Left ventricle myocardium inferior (tissue), 1 donor: Measurements from ENCODE around the gene PALLD. TPM values are rescaled to one million over a fixed set of nuclear protein-coding genes. Genes with fewer than 3 reads are reported as not detected.

Experiments used
- DNase-seq: peaks from one replicate; pipeline ENCODE4 v3.0.0-alpha.2; 2020
- H3K27ac ChIP-seq: fragments of 200-600 bp; replicated peaks from 2 replicates; pipeline ENCODE4 v1.8.0; 2021
- H3K27me3 ChIP-seq: fragments of 200-600 bp; 2 replicates; pipeline ENCODE4 v1.8.0; 2021; ENCODE audit warnings: low read depth
- H3K36me3 ChIP-seq: fragments of 200-600 bp; 2 replicates; pipeline ENCODE4 v1.8.0; 2021
- H3K4me1 ChIP-seq: fragments of 200-600 bp; 2 replicates; pipeline ENCODE4 v1.8.0; 2021
- H3K4me3 ChIP-seq: fragments of 200-600 bp; 2 replicates; pipeline ENCODE4 v1.8.0; 2021; ENCODE audit warnings: mild to moderate bottlenecking, moderate library complexity
- H3K9me3 ChIP-seq: fragments of 200-600 bp; replicated peaks from 2 replicates; pipeline ENCODE4 v1.8.0; 2021
- intact Hi-C: fragments of 100-400 bp; cut with micrococcal nuclease; formaldehyde crosslinking; loops from one replicate; pipeline ENCODE4 v1.11.0; 2022
- total RNA-seq: library from RNA; stranded (reverse); fragmentation: NEBNext Ultra II Directional; extraction: Animal tissue kit (Norgen Biotek cat#: 25700); gene quantifications from one replicate; pipeline ENCODE4 v1.2.1, GENCODE V29; 2021
- TF ChIP-seq, protein P1 (sequence below): fragments of 200-600 bp; IDR thresholded peaks from 2 replicates; pipeline ENCODE4 v1.8.0; 2021; ENCODE audit warnings: antibody characterized with exemption, mild to moderate bottlenecking, borderline replicate concordance
- donor health status: DM: no; HTN: yes; CAD: no; lungs with severe emphysema.

Gene PALLD
- total RNA-seq, 1 donor from 2014 or later, result 871 TPM

DNA sequence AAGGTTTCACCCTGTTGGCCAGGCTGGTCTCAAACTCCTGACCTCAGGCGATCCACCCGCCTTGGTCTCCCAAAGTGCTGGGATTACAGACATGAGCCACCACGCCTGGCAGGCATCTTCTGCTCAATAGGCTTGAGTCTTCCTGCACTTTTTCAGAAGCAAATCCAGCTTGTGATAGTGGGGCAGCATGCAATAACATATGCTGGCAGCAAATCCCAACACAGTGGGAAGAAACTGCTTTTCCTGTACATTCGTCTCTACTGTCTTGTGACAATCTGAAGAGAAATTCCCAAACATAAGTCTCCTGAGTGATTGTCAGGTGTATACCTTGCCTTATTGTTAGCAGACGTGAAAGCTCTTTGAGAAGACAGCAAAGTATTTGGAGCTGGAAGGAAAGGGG lies 145.7 kb downstream of the PALLD start:
- intact Hi-C loops, result no loop called here
- H3K4me3 ChIP-seq, result no peak overlapping the region
- no peaks in the 10 kb centered on the region for H3K9me3 ChIP-seq
- no peaks in the 10 kb centered on the region for H3K27me3 ChIP-seq
- H3K27ac ChIP-seq, result peak overlapping the region; percentile 43
- DNase-seq, result no peak
- H3K36me3 ChIP-seq, result no peaks in the 10 kb centered on the region
- H3K4me1 ChIP-seq, result peaks cover 71% of the 10 kb centered on the region
- TF ChIP-seq, protein P1, sequence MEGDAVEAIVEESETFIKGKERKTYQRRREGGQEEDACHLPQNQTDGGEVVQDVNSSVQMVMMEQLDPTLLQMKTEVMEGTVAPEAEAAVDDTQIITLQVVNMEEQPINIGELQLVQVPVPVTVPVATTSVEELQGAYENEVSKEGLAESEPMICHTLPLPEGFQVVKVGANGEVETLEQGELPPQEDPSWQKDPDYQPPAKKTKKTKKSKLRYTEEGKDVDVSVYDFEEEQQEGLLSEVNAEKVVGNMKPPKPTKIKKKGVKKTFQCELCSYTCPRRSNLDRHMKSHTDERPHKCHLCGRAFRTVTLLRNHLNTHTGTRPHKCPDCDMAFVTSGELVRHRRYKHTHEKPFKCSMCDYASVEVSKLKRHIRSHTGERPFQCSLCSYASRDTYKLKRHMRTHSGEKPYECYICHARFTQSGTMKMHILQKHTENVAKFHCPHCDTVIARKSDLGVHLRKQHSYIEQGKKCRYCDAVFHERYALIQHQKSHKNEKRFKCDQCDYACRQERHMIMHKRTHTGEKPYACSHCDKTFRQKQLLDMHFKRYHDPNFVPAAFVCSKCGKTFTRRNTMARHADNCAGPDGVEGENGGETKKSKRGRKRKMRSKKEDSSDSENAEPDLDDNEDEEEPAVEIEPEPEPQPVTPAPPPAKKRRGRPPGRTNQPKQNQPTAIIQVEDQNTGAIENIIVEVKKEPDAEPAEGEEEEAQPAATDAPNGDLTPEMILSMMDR, result no peak

- intact Hi-C loops, result no loop called here
- peak overlapping the region; percentile 43 for H3K27ac ChIP-seq
Observed at GRCh38 chr4:168643111-168643795, 146.4 kb downstream of the PALLD start.

DNA sequence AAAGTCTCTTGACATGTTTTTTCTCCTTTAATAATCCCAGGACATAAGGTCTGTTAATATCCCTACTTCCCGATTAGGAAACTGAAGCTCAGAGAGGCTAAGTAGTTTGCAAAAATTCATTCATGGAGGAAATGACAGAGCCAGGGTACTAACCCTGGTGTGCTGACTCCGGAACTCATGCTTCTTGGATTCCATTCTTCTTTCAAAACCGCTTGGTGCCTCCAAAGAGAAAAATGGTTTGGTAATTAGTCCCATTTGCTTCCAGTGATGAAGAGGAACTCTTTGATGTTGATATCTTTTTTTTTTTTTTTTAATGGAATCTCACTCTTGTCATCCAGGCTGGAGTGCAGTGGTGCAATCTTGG lies 146.9 kb downstream of the PALLD start:
- no peak overlapping the region for H3K4me3 ChIP-seq
- intact Hi-C loops, result no loop called here
- H3K4me1 ChIP-seq, result peaks cover 82% of the 10 kb centered on the region
- H3K27me3 ChIP-seq, result no peaks in the 10 kb centered on the region
- no peaks in the 10 kb centered on the region for H3K36me3 ChIP-seq
- H3K9me3 ChIP-seq, result no peaks in the 10 kb centered on the region
- TF ChIP-seq, protein P1, result no peak
- H3K27ac ChIP-seq, result peak overlapping the region; percentile 43
- DNase-seq, result no peak

More at GRCh38 chr4:168643111-168643795, 146.4 kb downstream of the PALLD start:
- H3K36me3 ChIP-seq, result no peaks in the 10 kb centered on the region
- DNase-seq, result no peak
- no peaks in the 10 kb centered on the region for H3K27me3 ChIP-seq
- H3K4me3 ChIP-seq, result no peak overlapping the region
- TF ChIP-seq, protein P1, result no peak
- peaks cover 76% of the 10 kb centered on the region for H3K4me1 ChIP-seq
- no peaks in the 10 kb centered on the region for H3K9me3 ChIP-seq

DNA sequence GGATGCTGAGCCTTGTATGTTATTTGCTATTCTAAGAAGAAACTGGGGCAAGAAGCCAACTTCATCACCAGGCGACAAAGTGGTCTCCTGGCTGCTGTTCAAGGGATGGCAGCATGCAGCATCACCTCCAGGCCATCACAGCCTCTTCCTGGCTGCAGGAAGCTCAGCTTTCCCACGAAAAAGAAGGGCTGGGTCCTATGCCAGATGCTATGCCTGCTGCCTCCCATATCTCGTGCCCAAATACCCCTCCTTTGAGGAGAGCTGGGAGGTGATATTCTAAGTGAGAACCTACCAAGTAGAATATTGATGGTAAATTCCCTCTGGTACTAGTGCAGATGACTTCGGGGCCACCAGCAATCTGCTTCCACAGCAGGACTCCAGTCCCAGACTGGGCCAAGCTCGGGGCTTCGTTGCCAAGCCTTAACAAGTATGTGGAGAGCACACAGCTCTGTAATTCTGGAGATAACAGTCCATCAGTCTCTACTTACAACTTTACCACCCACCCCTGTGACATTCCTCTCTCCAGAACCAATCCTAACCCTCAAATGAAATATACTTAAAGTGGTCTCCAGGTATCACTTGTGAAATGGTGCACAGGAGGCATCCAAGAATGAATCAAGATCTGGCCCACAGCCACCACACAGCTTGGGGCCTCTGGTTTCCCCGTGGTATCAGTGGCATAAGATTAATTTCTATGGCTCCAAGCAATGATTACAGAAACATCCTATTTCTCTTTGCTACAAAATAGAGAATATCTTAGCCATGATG lies 149.3 kb downstream of the PALLD start:
- H3K36me3 ChIP-seq, result no peaks in the 10 kb centered on the region
- intact Hi-C loops, result no loop called here
- no peaks in the 10 kb centered on the region for H3K9me3 ChIP-seq
- peak overlapping the region; percentile 43 for H3K27ac ChIP-seq
- H3K4me1 ChIP-seq, result peaks cover 83% of the 10 kb centered on the region
- peak; percentile 31 for DNase-seq
- no peak overlapping the region for H3K4me3 ChIP-seq
- no peaks in the 10 kb centered on the region for H3K27me3 ChIP-seq
- TF ChIP-seq, protein P1, result no peak

DNA sequence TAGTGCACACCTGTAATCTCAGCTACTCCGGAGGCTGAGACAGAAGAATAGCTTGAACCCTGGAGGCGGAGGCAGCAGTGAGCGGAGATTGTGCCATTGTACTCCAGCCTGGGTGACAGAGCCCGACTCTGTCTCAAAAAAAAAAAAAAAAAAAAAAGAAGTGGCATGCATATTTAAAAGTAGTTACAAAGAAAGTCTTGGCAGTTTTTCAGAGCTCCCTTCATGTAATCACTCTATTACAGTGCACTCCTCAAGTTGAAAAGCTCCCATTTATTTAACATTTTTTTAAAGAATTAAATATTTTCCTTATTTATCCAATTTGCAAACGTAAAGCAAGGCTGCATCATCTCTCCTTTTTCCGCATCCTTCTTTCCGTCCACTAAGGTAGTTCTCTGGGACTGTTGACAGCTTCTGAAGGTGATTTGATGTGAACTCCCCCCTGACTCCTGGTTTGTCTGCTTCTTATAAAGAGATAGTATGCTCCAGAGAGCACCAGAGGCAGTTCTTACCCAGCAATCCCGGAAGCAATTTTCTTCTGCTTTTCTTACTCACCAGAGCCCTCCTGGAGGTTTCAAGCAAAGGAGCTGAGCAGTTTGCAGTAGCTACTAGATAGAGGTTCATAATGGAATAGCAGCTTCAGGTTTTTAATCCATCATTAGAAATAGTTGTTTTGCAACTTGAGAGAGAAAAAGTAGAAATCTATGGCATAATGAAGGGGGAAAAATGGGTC lies 151.0 kb downstream of the PALLD start:
- no peak overlapping the region for H3K27ac ChIP-seq
- intact Hi-C loops, result no loop called here
- H3K4me1 ChIP-seq, result peaks cover 77% of the 10 kb centered on the region
- H3K36me3 ChIP-seq, result no peaks in the 10 kb centered on the region
- H3K27me3 ChIP-seq, result no peaks in the 10 kb centered on the region
- DNase-seq, result no peak
- TF ChIP-seq, protein P1, result no peak
- H3K4me3 ChIP-seq, result no peak overlapping the region
- H3K9me3 ChIP-seq, result no peaks in the 10 kb centered on the region
